Esophagus muscularis mucosa (tissue), 4 donors: Measurements from ENCODE around the gene FAM81A.

Source experiments
- CTCF ChIP-seq, 3 experiments: fragments of 200-600 bp in 2 of 3; fragments of 450-650 bp in 1 of 3; sonication (generic) in 2 of 3; IDR thresholded peaks; one replicate each; pipeline ENCODE4 v1.5.1; 2017 to 2019; ENCODE audit warnings: antibody characterized with exemption in 3 of 3, mild to moderate bottlenecking in 2 of 3, moderate library complexity in 1 of 3
- EP300 ChIP-seq: sonication (generic); formaldehyde crosslinking; IDR thresholded peaks from one replicate; pipeline ENCODE4 v1.6.1; 2017; ENCODE audit warnings: antibody characterized with exemption
- POLR2A ChIP-seq: fragments of 450-650 bp; IDR thresholded peaks from one replicate; pipeline ENCODE4 v1.6.1; 2017; ENCODE audit warnings: antibody characterized with exemption, moderate library complexity, mild to moderate bottlenecking, low read depth
- POLR2AphosphoS5 ChIP-seq, 2 donors: sonication (generic); formaldehyde crosslinking; IDR thresholded peaks; one replicate each; pipeline ENCODE4 v1.6.1; 2017; ENCODE audit warnings: antibody characterized with exemption in 2 of 2

GRCh38 chr15:59570315-59570714 is 132.3 kb downstream of the FAM81A start:
- TF ChIP-seq POLR2AphosphoS5 (IDR thresholded peaks at IDR 0.05) (no peak), CTCF (IDR thresholded peaks at IDR 0.05) (no peak), POLR2A (no peak), EP300 (no peak)
